K562 (cell line): Measurements from ENCODE around the gene ADM. TPM values are rescaled to one million over a fixed set of nuclear protein-coding genes. Genes with fewer than 3 reads are reported as not detected.

Experiments used
- ATAC-seq: fragments of 200-7000 bp; cut with Tn5 transposase; 3 replicates; pipeline ENCODE4 v1.9.1; 2020; ENCODE audit warnings: moderate library complexity
- BruUV-seq: library from RNA; stranded (reverse); fragments of 400-500 nt; replicated peaks from 2 replicates; lab custom pipeline; 2021; lab: Mats Ljungman, UMichigan
- CTCF ChIA-PET: fragments of 300-600 bp; formaldehyde crosslinking; extraction: SDS; loops from one replicate; lab custom pipeline; 2021; ENCODE audit warnings: low intra/inter-chr PET ratio; lab: Yijun Ruan, JAX
- POLR2A ChIA-PET: fragments of 300-600, 350-650 bp; sonication (Branson Sonifier 250); formaldehyde crosslinking; extraction: SDS; loops from one replicate; lab custom pipeline; 2021; ENCODE audit warnings: antibody characterized with exemption, inconsistent platforms; lab: Yijun Ruan, JAX
- DNase-seq, 4 experiments: peaks; one replicate each; pipeline versions ENCODE4 v3.0.0 to v3.0.0-alpha.2; 2011 to 2018; ENCODE audit warnings: low spot score in 3 of 4, mixed read lengths in 3 of 4; ENCODE audit errors: extremely low read depth in 1 of 4
- FAIRE-seq: peaks from 2 replicates; lab custom pipeline; 2011; peaks lifted over from hg19 to GRCh38; lab: Jason Lieb, UNC
- H2AFZ ChIP-seq: 2 replicates; pipeline ENCODE4 v1.6.0; 2011; ENCODE audit warnings: low read depth, low read length, control low read depth, inconsistent platforms
- H3K27ac ChIP-seq: fragments of 200-600 bp; 3 replicates; pipeline ENCODE4 v1.8.0; 2011; ENCODE audit warnings: low read depth, mild to moderate bottlenecking, control low read depth, inconsistent platforms, low read length, moderate library complexity, mixed read lengths; ENCODE audit errors: extremely low read depth
- H3K27me3 ChIP-seq, 2 experiments: fragments of 300-600 bp in 1 of 2; 2 replicates in 1 of 2; 3 replicates in 1 of 2; pipeline versions ENCODE4 v1.6.0 to v1.8.0; 2011; ENCODE audit warnings: inconsistent platforms in 2 of 2, low read length in 2 of 2, mild to moderate bottlenecking in 1 of 2, mixed read lengths in 1 of 2, moderate library complexity in 1 of 2; ENCODE audit not compliant: control insufficient read depth in 2 of 2, insufficient read depth in 2 of 2
- H3K36me3 ChIP-seq: fragments of 300-600 bp; 3 replicates; pipeline ENCODE4 v1.8.0; 2011; ENCODE audit warnings: mild to moderate bottlenecking, low read length, inconsistent platforms; ENCODE audit not compliant: control insufficient read depth, insufficient read depth
- H3K4me1 ChIP-seq, 2 experiments: fragments of 200-600 bp in 1 of 2; replicated peaks in 1 of 2; 2 replicates in 1 of 2; 3 replicates in 1 of 2; pipeline versions ENCODE4 v1.5.1 to v1.8.0; 2011; ENCODE audit warnings: inconsistent platforms in 2 of 2, low read length in 2 of 2, mild to moderate bottlenecking in 1 of 2, mixed read lengths in 1 of 2, moderate library complexity in 1 of 2; ENCODE audit not compliant: control insufficient read depth in 2 of 2, insufficient read depth in 2 of 2
- H3K4me2 ChIP-seq: 2 replicates; pipeline ENCODE4 v1.6.1; 2011; ENCODE audit warnings: low read length, control low read depth, inconsistent platforms, mixed read lengths; ENCODE audit not compliant: insufficient read depth
- H3K4me3 ChIP-seq: fragments of 200-600 bp; sonication (generic), shearing (Covaris generic); 2 replicates; pipeline ENCODE4 v1.5.1; 2016; ENCODE audit warnings: control low read depth, inconsistent platforms
- H3K79me2 ChIP-seq: fragments of 200-600 bp; 3 replicates; pipeline ENCODE4 v1.8.0; 2011; ENCODE audit warnings: low read length, inconsistent platforms; ENCODE audit not compliant: control insufficient read depth, insufficient read depth
- H3K9ac ChIP-seq, 2 experiments: 2 replicates each; pipeline versions ENCODE4 v1.6.0 to v1.6.1; 2011; ENCODE audit warnings: low read depth in 2 of 2, low read length in 2 of 2, control low read depth in 1 of 2, inconsistent platforms in 1 of 2, mild to moderate bottlenecking in 1 of 2, mixed read lengths in 1 of 2; ENCODE audit not compliant: insufficient read depth in 1 of 2
- H3K9me1 ChIP-seq: one replicate; pipeline ENCODE4 v1.6.0; 2011; ENCODE audit warnings: inconsistent platforms, mild to moderate bottlenecking, low read length, moderate library complexity; ENCODE audit not compliant: control insufficient read depth, insufficient read depth
- H3K9me3 ChIP-seq: replicated peaks from 2 replicates; pipeline ENCODE4 v1.5.1; 2011; ENCODE audit warnings: low read depth, low read length, inconsistent platforms; ENCODE audit not compliant: control insufficient read depth, insufficient read depth
- H4K20me1 ChIP-seq: replicated peaks from 2 replicates; pipeline ENCODE4 v1.6.1; 2011; ENCODE audit warnings: low read length, inconsistent platforms, mixed read lengths; ENCODE audit not compliant: control insufficient read depth, insufficient read depth
- ARID2 ChIP-seq: fragments of 450-650 bp; IDR thresholded peaks from 2 replicates; pipeline ENCODE4 v1.6.1; 2017; ENCODE audit warnings: antibody characterized with exemption, mild to moderate bottlenecking
- BRF1 ChIP-seq: IDR thresholded peaks from 3 replicates; pipeline ENCODE4 v1.6.1; 2011; ENCODE audit warnings: borderline replicate concordance, mild to moderate bottlenecking; ENCODE audit not compliant: insufficient read length; ENCODE audit errors: extremely low read depth
- CREB3L1 ChIP-seq: fragments of 450-650 bp; IDR thresholded peaks from 2 replicates; pipeline ENCODE4 v1.6.1; 2014; ENCODE audit warnings: low read depth, mild to moderate bottlenecking, moderate library complexity, borderline replicate concordance
- FOXJ3 ChIP-seq: sonication (generic); formaldehyde crosslinking; IDR thresholded peaks from 2 replicates; pipeline ENCODE4 v1.4.0; 2020; ENCODE audit warnings: mild to moderate bottlenecking, missing genetic modification reagents
- HDAC8 ChIP-seq: fragments of 450-650 bp; IDR thresholded peaks from 2 replicates; pipeline ENCODE4 v1.6.1; 2016; ENCODE audit warnings: mild to moderate bottlenecking, missing genetic modification characterization, moderate library complexity, missing compliant biosample characterization
- ILK ChIP-seq: fragments of 450-650 bp; IDR thresholded peaks from 2 replicates; pipeline ENCODE4 v1.6.1; 2016; ENCODE audit warnings: missing genetic modification characterization, low read depth, mild to moderate bottlenecking, missing compliant biosample characterization, moderate library complexity, borderline replicate concordance
- KLF10 ChIP-seq: fragments of 250-450 bp; sonication (Bioruptor Pico); IDR thresholded peaks from 2 replicates; pipeline ENCODE4 v1.6.1; 2021; ENCODE audit warnings: matching md5 sums
- MTA2 ChIP-seq: fragments of 450-650 bp; IDR thresholded peaks from 2 replicates; pipeline ENCODE4 v1.6.1; 2016; ENCODE audit warnings: low read depth
- PATZ1 ChIP-seq: fragments of 250-450 bp; sonication (Bioruptor Pico); IDR thresholded peaks from 2 replicates; pipeline ENCODE4 v1.5.0; 2020; ENCODE audit warnings: mild to moderate bottlenecking, borderline replicate concordance
- SAFB2 ChIP-seq: fragments of 200-400 bp; formaldehyde crosslinking; IDR thresholded peaks from 2 replicates; pipeline ENCODE4 v1.6.1; 2018; ENCODE audit warnings: borderline replicate concordance, low read length, low read depth, moderate library complexity; ENCODE audit not compliant: severe bottlenecking
- SRSF7 ChIP-seq: fragments of 200-400 bp; formaldehyde crosslinking; optimal IDR thresholded peaks from 2 replicates; pipeline ENCODE3; 2017; ENCODE audit warnings: mild to moderate bottlenecking, low read depth, low read length
- ZNF280B ChIP-seq: fragments of 250-450 bp; sonication (Bioruptor Pico); IDR thresholded peaks from 2 replicates; pipeline ENCODE4 v1.5.1; 2021; ENCODE audit warnings: mild to moderate bottlenecking
- ZNF589 ChIP-seq: fragments of 200-800 bp; sonication (Bioruptor generic); IDR thresholded peaks from 2 replicates; pipeline ENCODE4 v1.6.1; 2016; ENCODE audit warnings: low read depth, missing genetic modification characterization, missing compliant biosample characterization
- WGBS: fragments of 100-300 bp; shearing (Covaris generic); methylation state at CpG from one replicate; pipeline ENCODE4 v1.1.6; 2016; ENCODE audit warnings: low coverage, mixed read lengths; ENCODE audit not compliant: insufficient coverage; ENCODE audit errors: missing lambda C conversion rate; 5-methylcytosine and 5-hydroxymethylcytosine counted together
- in situ Hi-C: fragments of 300-500 bp; cut with MboI; formaldehyde crosslinking; loops from 4 replicates; pipeline ENCODE4 v1.15.0; 2018; ENCODE audit warnings: inconsistent platforms, mixed read lengths
- intact Hi-C: fragments of 100-400 bp; cut with micrococcal nuclease; formaldehyde crosslinking; loops from 2 replicates; pipeline ENCODE4 v1.14.2; 2022
- polyA plus RNA-seq, 8 experiments: library from polyadenylated mRNA; depleted of rRNA in 4 of 8; stranded (reverse) in 5 of 8; unstranded in 3 of 8; fragments of >200 nt; fragmentation: Nextera tagmentation in 2 of 8; fragmentation: Illumina TruSeq in 1 of 8; extraction: Ambion mirVana in 2 of 8; extraction: Trizol in 1 of 8; gene quantifications; 2 replicates each; pipeline versions ENCODE4 v1.2.1 to v1.2.3, GENCODE V29; 2011 to 2014; ENCODE audit warnings: inconsistent platforms in 1 of 8, missing spikeins in 1 of 8
- total RNA-seq, 7 experiments: library from RNA; depleted of rRNA in 6 of 7; stranded (reverse); fragments of >200 nt in 6 of 7; fragmentation: Illumina TruSeq in 2 of 7; extraction: Trizol in 2 of 7; gene quantifications; 2 replicates each; pipeline versions ENCODE4 v1.2.1 to v1.2.3, GENCODE V29; 2011 to 2021; ENCODE audit warnings: low replicate concordance in 1 of 7

Gene ADM
- total and polyA plus RNA-seq, 9 of the 15 experiments (the other 6 are each of a cell fraction or from before 2014, with no cell fraction given) = 0.23 to 0.49 (median 0.32) TPM; not detected in 6

GRCh38 chr11:10287140-10287539 lies 17.7 kb upstream of the ADM start (continued):
- TF ChIP-seq CREB3L1 (no peak), ILK (tag) (no peak)

GRCh38 chr11:10287766-10288715 lies 16.8 kb upstream of the ADM start:
- intact Hi-C loops = no loop called here
- H3K4me1 ChIP-seq = peaks cover 4 to 13% of the 10 kb centered on the region in 2 experiments; a peak in 3 of 5 replicates
- ChIA-PET CTCF (no interaction called here), POLR2A (interaction anchor here (0.6 to 1.5 kb wide), 5 partner anchors 14 to 1376 kb away, joined by 3 to 6 read pairs (median 3); no protein-coding TSS in a partner anchor)
- no peak overlapping the region for H3K9ac ChIP-seq
- no peaks in the 10 kb centered on the region for H3K79me2 ChIP-seq
- no peaks in the 10 kb centered on the region; a peak in 1 of 5 replicates for H3K27me3 ChIP-seq
- in situ Hi-C loops = no loop called here
- no peaks in the 10 kb centered on the region for H3K36me3 ChIP-seq
- no peak overlapping the region for H2AFZ ChIP-seq
- no peaks in the 10 kb centered on the region for H3K9me1 ChIP-seq
- ATAC-seq (no peak), FAIRE-seq (no peak), DNase-seq (no peak)
- no peak overlapping the region for H3K4me2 ChIP-seq
- no peaks in the 10 kb centered on the region for H3K9me3 ChIP-seq
- WGBS = 31% methylated on average over 9 of the region's 9 CpGs
- no TSS peak for BruUV-seq
- H4K20me1 ChIP-seq = peaks cover 4% of the 10 kb centered on the region; the same call in 1 of the 2 replicates
- H3K4me3 ChIP-seq = no peak overlapping the region
- no peak overlapping the region for H3K27ac ChIP-seq
- no peak for TF ChIP-seq ARID2
- TF ChIP-seq BRF1 = no peak
- TF ChIP-seq ZNF280B (CRISPR knock-in tag) = no peak
- no peak for TF ChIP-seq KLF10
- TF ChIP-seq ZNF589 (CRISPR knock-in tag) = no peak
- no peak for TF ChIP-seq FOXJ3 (CRISPR knock-in tag)
- TF ChIP-seq PATZ1 (CRISPR knock-in tag) = no peak
- no peak for TF ChIP-seq MTA2
- no peak for TF ChIP-seq SAFB2
- no peak for TF ChIP-seq SRSF7
- no peak for TF ChIP-seq HDAC8 (tag)
